HG03280 (cell line): ENCODE measurements around the gene DFFB.

Experiments
- ATAC-seq: cut with Tn5 transposase; IDR thresholded peaks from one replicate; pipeline ENCODE4 v1.9.1; 2021; ENCODE audit warnings: mild to moderate bottlenecking, moderate library complexity; ENCODE audit not compliant: unreplicated experiment

Gene DFFB

GRCh38 chr1:3828391-3828790, 28.9 kb upstream of the DFFB start:
- no peak for ATAC-seq

GRCh38 chr1:3831689-3832088, 25.6 kb upstream of the DFFB start:
- ATAC-seq = no peak

- no peak for ATAC-seq
Observed at GRCh38 chr1:3834701-3835100, 22.6 kb upstream of the DFFB start.

GRCh38 chr1:3836421-3836820, 20.9 kb upstream of the DFFB start:
- no peak for ATAC-seq

- ATAC-seq = no peak
Observed at GRCh38 chr1:3837200-3837599, 20.1 kb upstream of the DFFB start.

GRCh38 chr1:3837685-3838084, 19.6 kb upstream of the DFFB start:
- ATAC-seq = no peak

- ATAC-seq = no peak
Observed at GRCh38 chr1:3838788-3839187, 18.5 kb upstream of the DFFB start.

- ATAC-seq = no peak
Observed at GRCh38 chr1:3841491-3841890, 15.8 kb upstream of the DFFB start.

GRCh38 chr1:3842912-3843311, 14.4 kb upstream of the DFFB start:
- no peak for ATAC-seq

GRCh38 chr1:3846541-3846940, 10.7 kb upstream of the DFFB start:
- ATAC-seq = no peak

- ATAC-seq = no peak
Observed at GRCh38 chr1:3847081-3847480, 10.2 kb upstream of the DFFB start.

GRCh38 chr1:3850857-3851256, 6.4 kb upstream of the DFFB start:
- no peak for ATAC-seq

- ATAC-seq = no peak
Observed at GRCh38 chr1:3851292-3851691, 6.0 kb upstream of the DFFB start.

- ATAC-seq = no peak
Observed at GRCh38 chr1:3852091-3852490, 5.2 kb upstream of the DFFB start.

- ATAC-seq = no peak
Observed at GRCh38 chr1:3852711-3853485, 4.4 kb upstream of the DFFB start.

- ATAC-seq = no peak
Observed at GRCh38 chr1:3857791-3858129, 484 bp downstream of the DFFB start.

GRCh38 chr1:3858231-3858981, 1.1 kb downstream of the DFFB start:
- ATAC-seq = no peak

GRCh38 chr1:3863231-3863935, 6.1 kb downstream of the DFFB start:
- no peak for ATAC-seq

GRCh38 chr1:3864884-3865283, 7.6 kb downstream of the DFFB start:
- ATAC-seq = no peak

- no peak for ATAC-seq
Observed at GRCh38 chr1:3865606-3866160, 8.4 kb downstream of the DFFB start.

GRCh38 chr1:3868464-3869006, 11.3 kb downstream of the DFFB start:
- ATAC-seq = no peak
